Stimulated activated CD4-positive, alpha-beta T cell treated with anti-CD3 and anti-CD28 coated beads, Interleukin-4, amount 100 ng/mL, for 48 hours (primary cell): ENCODE data around the gene EFHC1.
"Not testable (repeated sequence)": the region's sequence is repeated elsewhere in the genome, so short reads cannot be mapped to it uniquely, and the experiment has no call there.

Experiments used
- DNase-seq, 2 donors: peaks; one replicate each; pipeline ENCODE4 v3.0.0-alpha.2; 2020; ENCODE audit warnings: low read depth in 2 of 2

The EFHC1 gene

GRCh38 chr6:52438926-52439325 is 18.8 kb downstream of the EFHC1 start:
- DNase-seq = no peak

GRCh38 chr6:52454556-52454955 is 34.4 kb downstream of the EFHC1 start:
- DNase-seq = no peak

GRCh38 chr6:52457096-52457495 is 37.0 kb downstream of the EFHC1 start:
- DNase-seq = no peak

- DNase-seq = not testable (repeated sequence)
Measured at GRCh38 chr6:52461194-52461593, 41.1 kb downstream of the EFHC1 start.

- no peak for DNase-seq
Measured at GRCh38 chr6:52474173-52474572, 54.0 kb downstream of the EFHC1 start.

- no peak for DNase-seq
Measured at GRCh38 chr6:52475307-52475706, 55.2 kb downstream of the EFHC1 start.

- no peak for DNase-seq
Measured at GRCh38 chr6:52482903-52483670, 62.9 kb downstream of the EFHC1 start.

- DNase-seq = no peak
Measured at GRCh38 chr6:52483671-52484003, 63.5 kb downstream of the EFHC1 start.

GRCh38 chr6:52489881-52490280 is 69.7 kb downstream of the EFHC1 start:
- no peak for DNase-seq

GRCh38 chr6:52491203-52492069 is 71.3 kb downstream of the EFHC1 start:
- DNase-seq = no peak

- DNase-seq = no peak
Measured at GRCh38 chr6:52493669-52494068, 73.5 kb downstream of the EFHC1 start.

GRCh38 chr6:52494298-52495072 is 74.3 kb downstream of the EFHC1 start:
- DNase-seq = no peak

GRCh38 chr6:52495922-52496321 is 75.8 kb downstream of the EFHC1 start:
- no peak for DNase-seq

GRCh38 chr6:52496631-52497030 is 76.5 kb downstream of the EFHC1 start:
- no peak for DNase-seq

GRCh38 chr6:52497652-52498408 is 77.7 kb downstream of the EFHC1 start:
- no peak for DNase-seq

GRCh38 chr6:52498538-52499017 is 78.4 kb downstream of the EFHC1 start:
- DNase-seq = no peak

- DNase-seq = no peak
Measured at GRCh38 chr6:52499026-52499425, 78.9 kb downstream of the EFHC1 start.

GRCh38 chr6:52499681-52500236 is 79.6 kb downstream of the EFHC1 start:
- no peak for DNase-seq

- DNase-seq = no peak
Measured at GRCh38 chr6:52500238-52501129, 80.3 kb downstream of the EFHC1 start.
